ENCODE data around the gene DLEC1. TPM values are rescaled to one million over a fixed set of nuclear protein-coding genes. Genes with fewer than 3 reads are reported as not detected.
"Not testable (repeated sequence)": the region's sequence is repeated elsewhere in the genome, so short reads cannot be mapped to it uniquely, and the experiment has no call there.

The DLEC1 gene
- total RNA-seq, 1 donor = under 0.01 TPM

DNA sequence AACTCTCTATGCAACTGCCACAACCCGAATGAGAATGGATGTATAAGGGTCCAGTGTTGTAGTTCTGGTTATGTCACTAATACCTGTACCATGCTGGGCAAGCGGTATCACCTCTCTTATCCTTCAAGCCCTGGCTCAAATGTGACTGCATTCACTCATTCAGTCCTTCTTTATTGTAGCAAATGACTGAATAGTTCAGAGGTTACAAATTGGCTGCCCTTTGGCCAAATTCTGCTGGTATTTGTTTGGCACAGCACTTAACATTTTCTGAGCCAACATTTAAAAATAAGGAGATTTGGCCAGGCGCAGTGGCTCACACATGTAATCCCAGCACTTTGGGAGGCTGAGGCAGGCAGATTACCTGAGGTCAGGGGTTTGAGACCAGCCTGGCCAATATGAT lies 47.5 kb downstream of the DLEC1 start:
- Histone ChIP-seq H3K36me3 (ENCODE audit: insufficient read depth, low read length) (no peaks in the 10 kb centered on the region), H3K4me1 (ENCODE audit: insufficient read depth, low read length) (no peaks in the 10 kb centered on the region), H3K9me3 (ENCODE audit: low read depth, low read length) (peaks cover 5% of the 10 kb centered on the region), H4K20me1 (ENCODE audit: insufficient read depth, low read length) (no peaks in the 10 kb centered on the region), H3K4me2 (ENCODE audit: insufficient read depth, low read length) (no peak overlapping the region), H3K79me2 (ENCODE audit: insufficient read depth, low read length) (no peaks in the 10 kb centered on the region), H3K27me3 (ENCODE audit: insufficient read depth, low read length) (no peaks in the 10 kb centered on the region), H3K4me3 (ENCODE audit: insufficient read depth, low read length) (no peak overlapping the region), H3K27ac (ENCODE audit: low read depth, low read length) (no peak overlapping the region), H2AFZ (ENCODE audit: low read length) (no peak overlapping the region)
- no peak for DNase-seq (ENCODE audit: insufficient read length, low spot score, missing footprints)
- TF ChIP-seq, protein P1, sequence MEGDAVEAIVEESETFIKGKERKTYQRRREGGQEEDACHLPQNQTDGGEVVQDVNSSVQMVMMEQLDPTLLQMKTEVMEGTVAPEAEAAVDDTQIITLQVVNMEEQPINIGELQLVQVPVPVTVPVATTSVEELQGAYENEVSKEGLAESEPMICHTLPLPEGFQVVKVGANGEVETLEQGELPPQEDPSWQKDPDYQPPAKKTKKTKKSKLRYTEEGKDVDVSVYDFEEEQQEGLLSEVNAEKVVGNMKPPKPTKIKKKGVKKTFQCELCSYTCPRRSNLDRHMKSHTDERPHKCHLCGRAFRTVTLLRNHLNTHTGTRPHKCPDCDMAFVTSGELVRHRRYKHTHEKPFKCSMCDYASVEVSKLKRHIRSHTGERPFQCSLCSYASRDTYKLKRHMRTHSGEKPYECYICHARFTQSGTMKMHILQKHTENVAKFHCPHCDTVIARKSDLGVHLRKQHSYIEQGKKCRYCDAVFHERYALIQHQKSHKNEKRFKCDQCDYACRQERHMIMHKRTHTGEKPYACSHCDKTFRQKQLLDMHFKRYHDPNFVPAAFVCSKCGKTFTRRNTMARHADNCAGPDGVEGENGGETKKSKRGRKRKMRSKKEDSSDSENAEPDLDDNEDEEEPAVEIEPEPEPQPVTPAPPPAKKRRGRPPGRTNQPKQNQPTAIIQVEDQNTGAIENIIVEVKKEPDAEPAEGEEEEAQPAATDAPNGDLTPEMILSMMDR (IDR thresholded peaks at IDR 0.05; ENCODE audit: extremely low read depth, low read depth, low read length) = no peak

GRCh38 chr3:38087278-38087677 lies 48.3 kb downstream of the DLEC1 start:
- not testable (repeated sequence) for H3K4me1 ChIP-seq (ENCODE audit: insufficient read depth, low read length)

DNA sequence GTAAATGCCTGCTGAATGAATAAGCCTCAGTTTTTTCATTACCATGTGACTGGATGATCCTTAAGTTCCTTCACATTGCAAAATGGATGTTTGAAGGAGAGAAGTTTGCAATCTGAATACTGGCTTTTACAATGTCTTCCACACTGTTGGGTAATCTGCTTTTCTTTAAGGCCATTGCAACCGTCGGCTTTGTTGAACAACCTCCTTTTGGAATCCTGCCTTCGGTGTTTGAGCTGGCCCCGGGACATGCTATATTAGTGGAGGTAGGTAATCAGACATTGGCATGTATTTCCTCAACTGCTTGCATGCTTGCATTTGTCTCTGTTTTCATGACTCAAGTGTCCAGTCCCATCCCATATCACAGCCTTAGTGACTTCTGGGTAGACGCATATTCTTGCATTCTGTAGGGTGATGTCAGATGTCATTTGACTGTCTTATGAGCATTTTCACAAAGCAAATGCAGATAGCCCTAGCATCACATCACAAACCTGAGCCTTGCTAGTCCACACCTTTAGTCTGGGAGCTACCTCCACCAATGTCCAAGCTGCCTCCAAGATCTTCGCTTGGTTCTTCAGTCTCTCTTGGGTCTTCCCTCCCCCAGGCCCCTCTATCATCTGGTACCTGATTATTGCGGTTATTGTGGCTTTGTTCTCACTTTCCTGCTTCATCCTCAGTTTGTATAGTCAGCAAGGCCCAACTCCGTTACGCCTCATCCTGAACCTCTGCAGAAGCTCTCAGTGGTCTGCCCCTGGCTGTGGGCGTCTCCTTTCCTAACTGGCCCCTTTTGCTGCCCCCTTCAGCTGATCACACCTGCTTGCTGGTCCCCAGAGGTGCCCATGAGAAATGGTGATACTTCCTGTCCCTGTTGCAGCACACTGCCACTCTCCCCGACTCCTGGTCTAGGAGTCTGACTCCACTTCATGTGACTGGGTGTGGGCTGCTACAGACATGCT lies 49.4 kb downstream of the DLEC1 start:
- Histone ChIP-seq H3K9me3 (ENCODE audit: low read depth, low read length) (peaks cover 5% of the 10 kb centered on the region), H3K79me2 (ENCODE audit: insufficient read depth, low read length) (no peaks in the 10 kb centered on the region), H2AFZ (ENCODE audit: low read length) (no peak overlapping the region), H4K20me1 (ENCODE audit: insufficient read depth, low read length) (no peaks in the 10 kb centered on the region), H3K27me3 (ENCODE audit: insufficient read depth, low read length) (peaks cover 1% of the 10 kb centered on the region), H3K36me3 (ENCODE audit: insufficient read depth, low read length) (no peaks in the 10 kb centered on the region), H3K4me3 (ENCODE audit: insufficient read depth, low read length) (no peak overlapping the region), H3K4me2 (ENCODE audit: insufficient read depth, low read length) (no peak overlapping the region), H3K4me1 (ENCODE audit: insufficient read depth, low read length) (no peaks in the 10 kb centered on the region), H3K27ac (ENCODE audit: low read depth, low read length) (no peak overlapping the region)
- TF ChIP-seq, protein P1 (IDR thresholded peaks at IDR 0.05; ENCODE audit: extremely low read depth, low read depth, low read length) = no peak
- peak; percentile 66 for DNase-seq (ENCODE audit: insufficient read length, low spot score, missing footprints)

More at GRCh38 chr3:38087278-38087677, 48.3 kb downstream of the DLEC1 start:
- not testable (repeated sequence) for H3K4me3 ChIP-seq (ENCODE audit: insufficient read depth, low read length); H2AFZ ChIP-seq (ENCODE audit: low read length); H3K4me2 ChIP-seq (ENCODE audit: insufficient read depth, low read length); DNase-seq (ENCODE audit: insufficient read length, low spot score, missing footprints); H3K27me3 ChIP-seq (ENCODE audit: insufficient read depth, low read length); H4K20me1 ChIP-seq (ENCODE audit: insufficient read depth, low read length); H3K27ac ChIP-seq (ENCODE audit: low read depth, low read length); H3K36me3 ChIP-seq (ENCODE audit: insufficient read depth, low read length); H3K79me2 ChIP-seq (ENCODE audit: insufficient read depth, low read length); H3K9me3 ChIP-seq (ENCODE audit: low read depth, low read length)

GRCh38 chr3:38089163-38089562 lies 50.2 kb downstream of the DLEC1 start:
- no peak for DNase-seq (ENCODE audit: insufficient read length, low spot score, missing footprints)
- Histone ChIP-seq H3K9me3 (ENCODE audit: low read depth, low read length) (peaks cover 3% of the 10 kb centered on the region), H3K79me2 (ENCODE audit: insufficient read depth, low read length) (no peaks in the 10 kb centered on the region), H2AFZ (ENCODE audit: low read length) (no peak overlapping the region), H4K20me1 (ENCODE audit: insufficient read depth, low read length) (no peaks in the 10 kb centered on the region), H3K27ac (ENCODE audit: low read depth, low read length) (no peak overlapping the region), H3K36me3 (ENCODE audit: insufficient read depth, low read length) (no peaks in the 10 kb centered on the region), H3K4me3 (ENCODE audit: insufficient read depth, low read length) (no peak overlapping the region), H3K4me1 (ENCODE audit: insufficient read depth, low read length) (no peaks in the 10 kb centered on the region), H3K4me2 (ENCODE audit: insufficient read depth, low read length) (no peak overlapping the region), H3K27me3 (ENCODE audit: insufficient read depth, low read length) (peaks cover 8% of the 10 kb centered on the region)
- TF ChIP-seq, protein P1 (IDR thresholded peaks at IDR 0.05; ENCODE audit: extremely low read depth, low read depth, low read length) = no peak
